Thyroid gland (tissue), 4 donors: Measurements from ENCODE around the gene MLLT1. TPM values are rescaled to one million over a fixed set of nuclear protein-coding genes. Genes with fewer than 3 reads are reported as not detected.

Source experiments
- DNase-seq, 2 donors: peaks; one replicate each; pipeline ENCODE4 v3.0.0-alpha.2; 2019
- H3K27ac ChIP-seq, 3 donors: fragments of 200-600 bp; sonication (generic); 1 replicate in 2 of 3; 2 replicates in 1 of 3; pipeline ENCODE4 v1.5.1; 2016 to 2019; ENCODE audit warnings: mild to moderate bottlenecking in 1 of 3, moderate library complexity in 1 of 3
- H3K27me3 ChIP-seq: fragments of 200-600 bp; sonication (generic); one replicate; pipeline ENCODE4 v1.5.1; 2019
- H3K36me3 ChIP-seq, 2 donors: fragments of 200-600 bp; sonication (generic); one replicate each; pipeline ENCODE4 v1.5.1; 2016 to 2019
- H3K4me1 ChIP-seq, 2 donors: fragments of 200-600 bp; sonication (generic); one replicate each; pipeline ENCODE4 v1.5.1; 2017 to 2019
- H3K4me3 ChIP-seq, 3 donors: fragments of 200-600 bp; sonication (generic); replicated peaks in 1 of 3; 1 replicate in 2 of 3; 2 replicates in 1 of 3; pipeline ENCODE4 v1.5.1; 2016; ENCODE audit warnings: mild to moderate bottlenecking in 1 of 3
- H3K9me3 ChIP-seq: fragments of 200-600 bp; sonication (generic); one replicate; pipeline ENCODE4 v1.5.1; 2017
- POLR2A ChIP-seq, 2 donors: fragments of 450-650 bp; IDR thresholded peaks; one replicate each; pipeline ENCODE4 v1.6.1; 2017; ENCODE audit warnings: antibody characterized with exemption in 2 of 2, mild to moderate bottlenecking in 2 of 2, moderate library complexity in 1 of 2
- whole genome bisulfite sequencing, 2 donors: methylation state at CpG; one replicate each; pipeline ENCODE4 v1.1.5; 2017; 5-methylcytosine and 5-hydroxymethylcytosine counted together
- intact Hi-C: fragments of 100-400 bp; cut with DNase I; formaldehyde crosslinking; loops from one replicate; pipeline ENCODE4 v1.15.1; 2023
- total RNA-seq, 4 donors: library from RNA; depleted of rRNA; stranded (reverse); fragments of >200 nt; gene quantifications; one replicate each; pipeline ENCODE4 v1.2.3, GENCODE V29; 2016
- TF ChIP-seq, protein P1 (sequence below), 6 experiments: fragments of 200-600 bp in 3 of 6; fragments of 450-650 bp in 3 of 6; sonication (generic) in 3 of 6; IDR thresholded peaks; one replicate each; pipeline ENCODE4 v1.5.1; 2016 to 2019; ENCODE audit warnings: antibody characterized with exemption in 6 of 6, mild to moderate bottlenecking in 2 of 6, inconsistent platforms in 1 of 6, moderate library complexity in 1 of 6

Gene MLLT1
- total RNA-seq, 4 donors from 2014 or later = 19.2 to 35.0 (median 26.7) TPM

DNA sequence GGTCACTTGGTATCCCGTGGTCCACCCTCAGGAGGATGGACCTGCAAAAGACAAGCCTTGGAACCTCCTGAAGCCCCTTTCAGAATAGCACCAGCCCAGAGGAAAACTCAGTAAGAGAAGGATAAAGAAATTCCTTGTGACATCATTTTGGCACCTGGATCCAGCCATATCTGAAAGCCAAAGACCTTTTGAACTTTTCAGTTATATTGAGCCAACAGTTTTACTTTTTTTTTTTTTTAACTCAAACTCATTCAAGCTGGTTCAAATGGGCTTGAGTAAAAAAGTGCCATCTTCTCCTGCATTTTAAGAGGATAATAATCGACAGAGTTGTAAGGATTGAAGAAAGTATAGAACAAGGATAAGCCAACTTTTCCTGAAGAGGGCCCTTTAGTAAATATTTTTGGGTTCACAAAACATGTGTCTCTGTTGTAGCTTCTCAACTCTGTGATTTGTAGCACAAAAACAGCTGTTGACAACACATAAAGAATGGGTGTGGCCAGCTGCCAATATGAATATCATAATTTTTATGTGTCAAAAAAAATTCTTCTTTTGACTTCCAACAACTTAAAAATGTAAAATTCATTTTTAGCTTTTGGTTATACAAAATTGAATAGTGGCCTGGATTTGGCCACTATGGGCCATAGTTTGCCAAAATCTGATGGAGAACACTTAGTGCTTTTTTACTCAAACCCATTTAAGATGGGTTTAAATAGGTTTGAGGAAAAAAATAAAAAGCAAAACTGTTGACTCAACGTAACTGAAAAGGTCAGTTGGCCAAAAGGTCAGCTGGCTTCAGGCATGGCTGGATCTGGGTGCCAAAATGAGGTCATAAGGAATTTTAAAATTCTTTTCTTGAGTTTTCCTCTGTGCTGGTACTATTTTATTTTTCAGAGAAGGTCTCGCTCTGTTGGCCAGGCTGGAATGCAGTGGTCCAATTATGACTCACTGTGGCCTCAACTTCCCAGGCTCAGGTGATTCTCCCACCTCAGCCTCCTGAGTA, 93.6 kb downstream of the MLLT1 start:
- Histone ChIP-seq H3K4me3 (no peak overlapping the region), H3K4me1 (no peaks in the 10 kb centered on the region), H3K9me3 (no peaks in the 10 kb centered on the region), H3K36me3 (no peaks in the 10 kb centered on the region), H3K27me3 (no peaks in the 10 kb centered on the region), H3K27ac (no peak overlapping the region)
- WGBS, 2 donors = 65 to 75% methylated on average over 4 of the region's 4 CpGs
- intact Hi-C loops = no loop called here
- no peak for DNase-seq
- TF ChIP-seq, protein P1, sequence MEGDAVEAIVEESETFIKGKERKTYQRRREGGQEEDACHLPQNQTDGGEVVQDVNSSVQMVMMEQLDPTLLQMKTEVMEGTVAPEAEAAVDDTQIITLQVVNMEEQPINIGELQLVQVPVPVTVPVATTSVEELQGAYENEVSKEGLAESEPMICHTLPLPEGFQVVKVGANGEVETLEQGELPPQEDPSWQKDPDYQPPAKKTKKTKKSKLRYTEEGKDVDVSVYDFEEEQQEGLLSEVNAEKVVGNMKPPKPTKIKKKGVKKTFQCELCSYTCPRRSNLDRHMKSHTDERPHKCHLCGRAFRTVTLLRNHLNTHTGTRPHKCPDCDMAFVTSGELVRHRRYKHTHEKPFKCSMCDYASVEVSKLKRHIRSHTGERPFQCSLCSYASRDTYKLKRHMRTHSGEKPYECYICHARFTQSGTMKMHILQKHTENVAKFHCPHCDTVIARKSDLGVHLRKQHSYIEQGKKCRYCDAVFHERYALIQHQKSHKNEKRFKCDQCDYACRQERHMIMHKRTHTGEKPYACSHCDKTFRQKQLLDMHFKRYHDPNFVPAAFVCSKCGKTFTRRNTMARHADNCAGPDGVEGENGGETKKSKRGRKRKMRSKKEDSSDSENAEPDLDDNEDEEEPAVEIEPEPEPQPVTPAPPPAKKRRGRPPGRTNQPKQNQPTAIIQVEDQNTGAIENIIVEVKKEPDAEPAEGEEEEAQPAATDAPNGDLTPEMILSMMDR (IDR thresholded peaks at IDR 0.05) = no peak

GRCh38 chr19:6185093-6185834, 94.5 kb downstream of the MLLT1 start:
- Histone ChIP-seq H3K4me3 (no peak overlapping the region), H3K27me3 (no peaks in the 10 kb centered on the region), H3K9me3 (no peaks in the 10 kb centered on the region), H3K36me3 (no peaks in the 10 kb centered on the region), H3K4me1 (no peaks in the 10 kb centered on the region), H3K27ac (no peak overlapping the region)
- TF ChIP-seq, protein P1 (IDR thresholded peaks at IDR 0.05) = no peak
- no peak for TF ChIP-seq POLR2A (IDR thresholded peaks at IDR 0.05)
- DNase-seq = no peak
- intact Hi-C loops = no loop called here
- WGBS, 2 donors = 75 to 81% methylated on average over 9 to 10 of the region's 10 CpGs

- no peak for DNase-seq
- H3K9me3 ChIP-seq = no peaks in the 10 kb centered on the region
- no peak overlapping the region for H3K27ac ChIP-seq
- WGBS, 2 donors = 67 to 80% methylated on average over 2 of the region's 2 CpGs
- H3K4me3 ChIP-seq = no peak overlapping the region
- H3K4me1 ChIP-seq = no peaks in the 10 kb centered on the region
- no peaks in the 10 kb centered on the region for H3K27me3 ChIP-seq
- H3K36me3 ChIP-seq = no peaks in the 10 kb centered on the region
- TF ChIP-seq POLR2A (IDR thresholded peaks at IDR 0.05) = no peak
- intact Hi-C loops = no loop called here
These were observed 98.7 kb downstream of the MLLT1 start for GRCh38 chr19:6181119-6181518.

DNA sequence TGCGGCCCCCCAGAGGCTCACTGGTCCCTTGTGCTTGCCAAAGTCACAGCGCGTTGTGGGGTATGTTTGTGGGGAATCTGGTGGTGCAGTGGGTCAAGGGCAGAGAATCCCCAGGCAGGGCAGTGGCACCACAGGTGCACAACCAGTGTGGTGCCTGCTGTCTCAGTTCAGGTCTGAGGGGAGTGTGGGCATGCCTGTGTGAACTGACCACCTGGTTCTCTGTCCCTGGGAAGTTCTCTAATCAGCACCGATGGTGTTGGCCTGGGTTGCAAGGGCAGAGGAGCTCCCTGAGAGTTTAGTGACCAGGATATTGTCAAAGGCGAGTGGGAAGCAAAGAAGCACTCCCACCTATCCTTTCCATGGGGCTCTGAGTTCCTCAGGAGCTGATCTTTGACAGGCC, 106.6 kb downstream of the MLLT1 start:
- Histone ChIP-seq H3K4me1 (no peaks in the 10 kb centered on the region), H3K27ac (no peak overlapping the region), H3K27me3 (no peaks in the 10 kb centered on the region), H3K9me3 (no peaks in the 10 kb centered on the region), H3K4me3 (no peak overlapping the region), H3K36me3 (no peaks in the 10 kb centered on the region)
- intact Hi-C loops = no loop called here
- WGBS, 2 donors = 73 to 77% methylated on average over 2 of the region's 5 CpGs
- no peak for TF ChIP-seq POLR2A (IDR thresholded peaks at IDR 0.05)
- TF ChIP-seq, protein P1 (IDR thresholded peaks at IDR 0.05) = no peak
- DNase-seq = no peak

DNA sequence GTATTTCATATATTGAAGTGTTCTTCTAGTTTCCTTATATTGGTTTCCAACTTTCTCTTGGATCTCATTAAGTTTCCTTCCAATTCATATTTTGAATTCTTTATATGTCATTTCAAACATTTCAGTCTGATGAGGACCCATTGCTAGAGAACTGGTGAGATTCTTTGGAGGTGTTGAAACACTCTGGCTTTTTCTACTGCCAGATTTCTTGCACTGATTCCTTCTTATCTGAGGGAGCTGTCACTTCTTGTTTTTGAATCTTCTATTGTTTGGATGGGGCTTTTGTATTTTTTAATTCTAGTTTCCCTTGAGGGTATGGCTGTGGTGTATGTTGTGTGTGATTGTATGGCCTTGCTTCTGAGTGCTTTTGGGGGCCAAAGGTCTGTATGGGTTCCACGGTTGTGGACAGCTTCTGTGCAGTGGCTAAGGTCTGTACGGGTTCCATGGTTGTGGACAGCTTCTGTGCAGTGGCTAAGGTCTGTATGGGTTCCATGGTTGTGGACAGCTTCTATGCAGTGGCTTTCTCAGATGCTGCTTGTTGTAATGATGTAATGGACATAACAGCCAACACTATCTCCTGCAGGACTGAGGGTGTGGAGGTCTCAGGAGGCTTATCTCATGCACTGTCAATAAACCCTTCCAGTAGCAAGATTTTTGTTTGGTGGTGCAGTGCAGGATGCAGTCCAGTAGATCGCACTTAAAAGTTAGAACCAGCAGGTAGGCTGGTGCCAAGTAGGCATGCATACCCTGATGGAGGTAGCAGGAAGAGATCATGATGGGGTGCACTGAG, 107.5 kb downstream of the MLLT1 start:
- WGBS, 2 donors = 84% methylated on average over 3 of the region's 3 CpGs
- H3K9me3 ChIP-seq = no peaks in the 10 kb centered on the region
- no peak for TF ChIP-seq POLR2A (IDR thresholded peaks at IDR 0.05)
- TF ChIP-seq, protein P1 (IDR thresholded peaks at IDR 0.05) = no peak

More for the DNA sequence above, 107.5 kb downstream of the MLLT1 start:
- Histone ChIP-seq H3K27ac (no peak overlapping the region), H3K4me1 (no peaks in the 10 kb centered on the region), H3K27me3 (no peaks in the 10 kb centered on the region), H3K4me3 (no peak overlapping the region), H3K36me3 (no peaks in the 10 kb centered on the region)
- DNase-seq = no peak
- intact Hi-C loops = no loop called here
